HCT116 (cell line): ENCODE measurements around the gene SIRPA. TPM values are rescaled to one million over a fixed set of nuclear protein-coding genes. Genes with fewer than 3 reads are reported as not detected.

Source experiments
- ATAC-seq: fragments of 200-7000 bp; cut with Tn5 transposase; 2 replicates; pipeline ENCODE4 v1.9.1; 2020; ENCODE audit warnings: mild to moderate bottlenecking, moderate library complexity
- BruUV-seq: library from RNA; stranded (reverse); fragments of 400-500 nt; replicated peaks from 2 replicates; lab custom pipeline; 2021; lab: Mats Ljungman, UMichigan
- CTCF ChIA-PET: fragments of 300-600 bp; sonication (Branson Sonifier 250); formaldehyde crosslinking; loops from one replicate; lab custom pipeline; 2021; ENCODE audit warnings: antibody characterized with exemption; lab: Charles Lee
- POLR2A ChIA-PET: fragments of 300-600, 350-600 bp; sonication (Branson Sonifier 250); formaldehyde crosslinking; loops from one replicate; lab custom pipeline; 2021; ENCODE audit warnings: antibody characterized with exemption; lab: Charles Lee
- RAD21 ChIA-PET, 2 experiments: fragments of 300-600 bp; sonication (Branson Sonifier 250); formaldehyde crosslinking; loops; one replicate each; lab custom pipeline; 2023; ENCODE audit warnings: low total read pairs in 2 of 2; ENCODE audit not compliant: uncharacterized antibody in 2 of 2, unreplicated experiment in 2 of 2, low non-redundant PET in 1 of 2; lab: Charles Lee
- DNase-seq: peaks from one replicate; pipeline ENCODE4 v3.0.0-alpha.2; 2010; ENCODE audit warnings: low read depth, low spot score
- H2AFZ ChIP-seq: fragments of 200-600 bp; shearing (Covaris generic), sonication (generic); 2 replicates; pipeline ENCODE4 v1.6.1; 2017; ENCODE audit warnings: low read depth, mixed run types, mixed read lengths, antibody characterized with exemption, low read length; ENCODE audit not compliant: poor library complexity, severe bottlenecking
- H3K27ac ChIP-seq: 2 replicates; pipeline ENCODE4 v1.5.1; 2012; ENCODE audit warnings: low read depth, low read length
- H3K27me3 ChIP-seq: fragments of 200-600 bp; sonication (generic); 2 replicates; pipeline ENCODE4 v1.6.1; 2016; ENCODE audit warnings: mixed run types, low read length, mixed read lengths; ENCODE audit not compliant: insufficient read depth
- H3K36me3 ChIP-seq, 2 experiments: fragments of 200-500 bp in 1 of 2; fragments of 200-600 bp in 1 of 2; sonication (Bioruptor generic) in 1 of 2; sonication (generic) in 1 of 2; 2 replicates each; pipeline versions ENCODE4 v1.5.1 to v1.6.1; 2014 to 2016; ENCODE audit warnings: low read length in 2 of 2, inconsistent platforms in 1 of 2, mixed read lengths in 1 of 2, mixed run types in 1 of 2; ENCODE audit not compliant: insufficient read depth in 2 of 2, control insufficient read depth in 1 of 2
- H3K4me1 ChIP-seq, 2 experiments: fragments of 200-600 bp in 1 of 2; sonication (generic) in 1 of 2; 2 replicates each; pipeline versions ENCODE4 v1.5.1 to v1.6.1; 2012 to 2017; ENCODE audit warnings: low read length in 2 of 2, inconsistent platforms in 1 of 2, mild to moderate bottlenecking in 1 of 2, mixed read lengths in 1 of 2, mixed run types in 1 of 2, moderate library complexity in 1 of 2; ENCODE audit not compliant: insufficient read depth in 2 of 2, control insufficient read depth in 1 of 2
- H3K4me2 ChIP-seq: fragments of 200-600 bp; sonication (generic); 2 replicates; pipeline ENCODE4 v1.6.1; 2017; ENCODE audit warnings: mixed run types, low read length, mixed read lengths
- H3K4me3 ChIP-seq, 2 experiments: fragments of 200-600 bp in 1 of 2; sonication (generic) in 1 of 2; replicated peaks in 1 of 2; 2 replicates each; pipeline ENCODE4 v1.5.1; 2011 to 2016; ENCODE audit warnings: low read length in 2 of 2, control low read depth in 1 of 2, low read depth in 1 of 2, mild to moderate bottlenecking in 1 of 2, mixed read lengths in 1 of 2, mixed run types in 1 of 2
- H3K79me2 ChIP-seq: fragments of 200-600 bp; sonication (generic); 2 replicates; pipeline ENCODE4 v1.6.1; 2017; ENCODE audit warnings: mild to moderate bottlenecking, mixed run types, low read length, moderate library complexity, mixed read lengths; ENCODE audit not compliant: insufficient read depth
- H3K9ac ChIP-seq: fragments of 200-600 bp; sonication (generic); 2 replicates; pipeline ENCODE4 v1.6.1; 2016; ENCODE audit warnings: low read length, mixed read lengths
- H3K9me2 ChIP-seq: fragments of 200-600 bp; sonication (generic), shearing (Covaris generic); 2 replicates; pipeline ENCODE4 v1.6.1; 2017; ENCODE audit warnings: mixed run types, mild to moderate bottlenecking, moderate library complexity; ENCODE audit not compliant: insufficient read depth
- H3K9me3 ChIP-seq, 2 experiments: fragments of 200-500 bp in 1 of 2; fragments of 200-600 bp in 1 of 2; sonication (Bioruptor generic) in 1 of 2; sonication (generic) in 1 of 2; 2 replicates each; pipeline ENCODE4 v1.6.1; 2014 to 2017; ENCODE audit warnings: low read length in 2 of 2, mixed read lengths in 2 of 2, inconsistent platforms in 1 of 2, low read depth in 1 of 2, mild to moderate bottlenecking in 1 of 2, mixed run types in 1 of 2, moderate library complexity in 1 of 2; ENCODE audit not compliant: control insufficient read depth in 1 of 2, insufficient read depth in 1 of 2
- H4K20me1 ChIP-seq: fragments of 200-600 bp; sonication (generic), shearing (Covaris generic); 2 replicates; pipeline ENCODE4 v1.6.1; 2017; ENCODE audit warnings: mixed run types, mild to moderate bottlenecking, moderate library complexity; ENCODE audit not compliant: insufficient read depth
- CBX3 ChIP-seq: IDR thresholded peaks from 2 replicates; pipeline ENCODE4 v1.6.1; 2012; ENCODE audit warnings: low read depth
- CEBPB ChIP-seq: IDR thresholded peaks from 2 replicates; pipeline ENCODE4 v1.6.1; 2012; ENCODE audit warnings: low read depth
- EGR1 ChIP-seq: IDR thresholded peaks from 2 replicates; pipeline ENCODE4 v1.6.1; 2012; ENCODE audit warnings: low read depth
- ELF1 ChIP-seq: IDR thresholded peaks from 2 replicates; pipeline ENCODE4 v1.6.1; 2012; ENCODE audit warnings: low read depth, borderline replicate concordance
- EZH2 ChIP-seq: fragments of 200-600 bp; sonication (generic); IDR thresholded peaks from 2 replicates; pipeline ENCODE4 v1.6.1; 2017; ENCODE audit warnings: antibody characterized with exemption, mixed run types
- EZH2phosphoT487 ChIP-seq: fragments of 200-600 bp; IDR thresholded peaks from 2 replicates; pipeline ENCODE4 v1.6.1; 2018; ENCODE audit warnings: antibody characterized with exemption, borderline replicate concordance
- FOSL1 ChIP-seq: IDR thresholded peaks from 2 replicates; pipeline ENCODE4 v1.6.1; 2012; ENCODE audit warnings: low read depth
- JUND ChIP-seq: IDR thresholded peaks from 2 replicates; pipeline ENCODE4 v1.6.1; 2012
- RAD21 ChIP-seq: IDR thresholded peaks from 2 replicates; pipeline ENCODE4 v1.6.1; 2012; ENCODE audit warnings: low read depth, mild to moderate bottlenecking
- SIN3A ChIP-seq: IDR thresholded peaks from 2 replicates; pipeline ENCODE4 v1.6.1; 2012; ENCODE audit warnings: low read depth
- SP1 ChIP-seq: IDR thresholded peaks from 2 replicates; pipeline ENCODE4 v1.6.1; 2012; ENCODE audit warnings: low read depth
- SRF ChIP-seq: IDR thresholded peaks from 2 replicates; pipeline ENCODE4 v1.6.1; 2012; ENCODE audit warnings: low read depth
- YY1 ChIP-seq: IDR thresholded peaks from 2 replicates; pipeline ENCODE4 v1.6.1; 2011; ENCODE audit warnings: low read length, low read depth, moderate library complexity, mild to moderate bottlenecking; ENCODE audit not compliant: insufficient replicate concordance; ENCODE audit errors: extremely low read depth
- ZFX ChIP-seq: fragments of 450-650 bp; IDR thresholded peaks from 2 replicates; pipeline ENCODE4 v1.6.1; 2017
- ZNF274 ChIP-seq: fragments of 200-500 bp; sonication (Bioruptor generic); IDR thresholded peaks from 2 replicates; pipeline ENCODE4 v1.6.1; 2014; ENCODE audit warnings: mild to moderate bottlenecking, low read depth, low read length, inconsistent platforms
- intact Hi-C: fragments of 100-400 bp; cut with micrococcal nuclease; formaldehyde crosslinking; loops from 2 replicates; pipeline ENCODE4 v1.10.0; 2022
- total RNA-seq: library from RNA; stranded (reverse); gene quantifications from one replicate; pipeline ENCODE4 v1.2.1, GENCODE V29; 2021; ENCODE audit not compliant: unreplicated experiment
- TF ChIP-seq, protein P1 (sequence below): IDR thresholded peaks from 2 replicates; pipeline ENCODE4 v1.6.1; 2012
- TF ChIP-seq, protein P2 (sequence below): IDR thresholded peaks from 2 replicates; pipeline ENCODE4 v1.6.1; 2011; ENCODE audit warnings: mild to moderate bottlenecking, low read length, moderate library complexity; ENCODE audit not compliant: insufficient replicate concordance; ENCODE audit errors: extremely low read depth

Gene SIRPA
- total RNA-seq, 1 experiment from 2014 or later, result 15.3 TPM

GRCh38 chr20:1885940-1886693, 9.1 kb upstream of the SIRPA start:
- no peak for ATAC-seq
- TF ChIP-seq, protein P1, sequence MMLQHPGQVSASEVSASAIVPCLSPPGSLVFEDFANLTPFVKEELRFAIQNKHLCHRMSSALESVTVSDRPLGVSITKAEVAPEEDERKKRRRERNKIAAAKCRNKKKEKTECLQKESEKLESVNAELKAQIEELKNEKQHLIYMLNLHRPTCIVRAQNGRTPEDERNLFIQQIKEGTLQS, result no peak
- TF ChIP-seq JUND (no peak), FOSL1 (no peak), ZFX (no peak), SIN3A (no peak), SP1 (no peak)
- TF ChIP-seq, protein P2, sequence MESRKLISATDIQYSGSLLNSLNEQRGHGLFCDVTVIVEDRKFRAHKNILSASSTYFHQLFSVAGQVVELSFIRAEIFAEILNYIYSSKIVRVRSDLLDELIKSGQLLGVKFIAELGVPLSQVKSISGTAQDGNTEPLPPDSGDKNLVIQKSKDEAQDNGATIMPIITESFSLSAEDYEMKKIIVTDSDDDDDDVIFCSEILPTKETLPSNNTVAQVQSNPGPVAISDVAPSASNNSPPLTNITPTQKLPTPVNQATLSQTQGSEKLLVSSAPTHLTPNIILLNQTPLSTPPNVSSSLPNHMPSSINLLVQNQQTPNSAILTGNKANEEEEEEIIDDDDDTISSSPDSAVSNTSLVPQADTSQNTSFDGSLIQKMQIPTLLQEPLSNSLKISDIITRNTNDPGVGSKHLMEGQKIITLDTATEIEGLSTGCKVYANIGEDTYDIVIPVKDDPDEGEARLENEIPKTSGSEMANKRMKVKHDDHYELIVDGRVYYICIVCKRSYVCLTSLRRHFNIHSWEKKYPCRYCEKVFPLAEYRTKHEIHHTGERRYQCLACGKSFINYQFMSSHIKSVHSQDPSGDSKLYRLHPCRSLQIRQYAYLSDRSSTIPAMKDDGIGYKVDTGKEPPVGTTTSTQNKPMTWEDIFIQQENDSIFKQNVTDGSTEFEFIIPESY, result no peak
- H3K4me3 ChIP-seq, result no peak overlapping the region
- RAD21 ChIA-PET, result no interaction called here
- no peaks in the 10 kb centered on the region for H3K9me2 ChIP-seq
- intact Hi-C loops, result no loop called here
- peaks cover 0 to 5% of the 10 kb centered on the region in 2 experiments; a peak in 1 of 4 replicates for H3K4me1 ChIP-seq
- POLR2A ChIA-PET, result no interaction called here
- no peaks in the 10 kb centered on the region for H4K20me1 ChIP-seq
- no peak overlapping the region for H2AFZ ChIP-seq
- H3K36me3 ChIP-seq, result no peaks in the 10 kb centered on the region
- BruUV-seq, result no TSS peak
- H3K9me3 ChIP-seq, result no peaks in the 10 kb centered on the region
- H3K27ac ChIP-seq, result no peak overlapping the region
- H3K4me2 ChIP-seq, result no peak overlapping the region
- CTCF ChIA-PET, result no interaction called here
- DNase-seq, result no peak
- no peaks in the 10 kb centered on the region for H3K79me2 ChIP-seq
- H3K9ac ChIP-seq, result no peak overlapping the region
- no peaks in the 10 kb centered on the region for H3K27me3 ChIP-seq

GRCh38 chr20:1887321-1887720, 7.9 kb upstream of the SIRPA start:
- no peak for ATAC-seq
- ChIA-PET POLR2A (no interaction called here), RAD21 (no interaction called here)
- TF ChIP-seq YY1 (no peak), RAD21 (no peak), SIN3A (no peak), CBX3 (no peak), SP1 (no peak), EZH2 (no peak), ZFX (no peak), FOSL1 (no peak), SRF (no peak), ELF1 (no peak), ZNF274 (no peak), EGR1 (no peak), CEBPB (no peak), EZH2phosphoT487 (no peak)
- TF ChIP-seq, protein P1, result no peak

More at GRCh38 chr20:1887321-1887720, 7.9 kb upstream of the SIRPA start:
- Histone ChIP-seq H3K27me3 (no peaks in the 10 kb centered on the region), H3K4me1 (peaks cover 7 to 14% of the 10 kb centered on the region in 2 experiments; a peak in 3 of 4 replicates), H3K4me3 (no peak overlapping the region), H3K36me3 (no peaks in the 10 kb centered on the region), H3K4me2 (no peak overlapping the region), H3K27ac (no peak overlapping the region), H2AFZ (no peak overlapping the region), H3K9me2 (no peaks in the 10 kb centered on the region), H3K9me3 (no peaks in the 10 kb centered on the region), H4K20me1 (no peaks in the 10 kb centered on the region), H3K79me2 (no peaks in the 10 kb centered on the region), H3K9ac (no peak overlapping the region)
- intact Hi-C loops, result no loop called here
- no TSS peak for BruUV-seq
- CTCF ChIA-PET, result no interaction called here
- no peak for DNase-seq
